HL-60 (cell line): ENCODE results near the gene FEN1.
A peak's percentile ranks its signal among the peaks of the same experiment; 100 is the strongest.

Experiments
- DNase-seq, 2 experiments: peaks; one replicate each; pipeline ENCODE4 v3.0.0-alpha.2; 2010 to 2020; ENCODE audit warnings: low read depth in 1 of 2, low spot score in 1 of 2
- H3K27ac ChIP-seq: fragments of 250-450 bp; sonication (Bioruptor Pico); replicated peaks from 2 replicates; pipeline ENCODE4 v1.5.1; 2020; ENCODE audit warnings: mild to moderate bottlenecking, moderate library complexity
- H3K27me3 ChIP-seq: fragments of 250-450 bp; sonication (Bioruptor Pico); 2 replicates; pipeline ENCODE4 v1.5.1; 2021; ENCODE audit warnings: mild to moderate bottlenecking, moderate library complexity; ENCODE audit not compliant: insufficient read depth, poor library complexity, severe bottlenecking
- H3K4me3 ChIP-seq: replicated peaks from 2 replicates; pipeline ENCODE4 v1.5.1; 2011; ENCODE audit warnings: mild to moderate bottlenecking, control low read depth, low read length; ENCODE audit not compliant: insufficient read depth
- CTCF ChIP-seq: IDR thresholded peaks from one replicate; pipeline ENCODE4 v1.5.1; 2011; ENCODE audit warnings: low read length, control low read depth, inconsistent platforms; ENCODE audit not compliant: insufficient read depth
- GABPA ChIP-seq: IDR thresholded peaks from 2 replicates; pipeline ENCODE4 v1.6.1; 2012; ENCODE audit warnings: low read depth
- POLR2AphosphoS5 ChIP-seq: IDR thresholded peaks from 2 replicates; pipeline ENCODE4 v1.6.1; 2012; ENCODE audit warnings: low read depth
- REST ChIP-seq: IDR thresholded peaks from 2 replicates; pipeline ENCODE4 v1.6.1; 2012; ENCODE audit warnings: low read depth; ENCODE audit not compliant: insufficient replicate concordance
- SPI1 ChIP-seq: IDR thresholded peaks from 2 replicates; pipeline ENCODE4 v1.6.1; 2012; ENCODE audit warnings: low read depth, mild to moderate bottlenecking, borderline replicate concordance

The FEN1 gene

GRCh38 chr11:61747192-61747966 lies 45.3 kb upstream of the FEN1 start:
- Histone ChIP-seq H3K27me3 (peaks cover 14% of the 10 kb centered on the region), H3K27ac (no peak overlapping the region), H3K4me3 (no peak overlapping the region)
- DNase-seq, result peak; percentile 32 to 39
- TF ChIP-seq CTCF (peak; percentile 92), SPI1 (no peak)

- no peak for TF ChIP-seq REST
- no peak for TF ChIP-seq POLR2AphosphoS5
- TF ChIP-seq GABPA, result no peak
- no peak for TF ChIP-seq SPI1
- no peak for TF ChIP-seq CTCF
- H3K27ac ChIP-seq, result no peak overlapping the region
- DNase-seq, result no peak
- no peak overlapping the region for H3K4me3 ChIP-seq
- H3K27me3 ChIP-seq, result peaks cover 18% of the 10 kb centered on the region
These were observed 44.8 kb upstream of the FEN1 start for GRCh38 chr11:61747967-61748285.

GRCh38 chr11:61749591-61750217 lies 43.0 kb upstream of the FEN1 start:
- no peak overlapping the region for H3K27ac ChIP-seq
- TF ChIP-seq POLR2AphosphoS5, result no peak
- no peak for TF ChIP-seq GABPA
- no peak for TF ChIP-seq REST
- TF ChIP-seq CTCF, result no peak
- no peak for TF ChIP-seq SPI1
- no peak overlapping the region for H3K4me3 ChIP-seq
- peaks cover 25% of the 10 kb centered on the region for H3K27me3 ChIP-seq
- DNase-seq, result no peak
